IPS DF 19.7 (cell line): ENCODE data around the gene CDHR2.

Experiments used
- DNase-seq: peaks from one replicate; pipeline ENCODE4 v3.0.0-alpha.2; 2013; ENCODE audit warnings: low read depth, low spot score

The CDHR2 gene

GRCh38 chr5:176640616-176641015 is 91.5 kb downstream of the CDHR2 start:
- no peak for DNase-seq

- DNase-seq, result no peak
Measured at GRCh38 chr5:176642675-176643490, 93.7 kb downstream of the CDHR2 start.

- DNase-seq, result no peak
Measured at GRCh38 chr5:176643491-176644219, 94.5 kb downstream of the CDHR2 start.

GRCh38 chr5:176644294-176644693 is 95.2 kb downstream of the CDHR2 start:
- no peak for DNase-seq

GRCh38 chr5:176644878-176645670 is 95.9 kb downstream of the CDHR2 start:
- DNase-seq, result no peak
